Thyroid gland (tissue), 4 donors: ENCODE data around the gene GALR3.

ENCODE experiments used
- CTCF ChIP-seq, 6 experiments: fragments of 200-600 bp in 3 of 6; fragments of 450-650 bp in 3 of 6; sonication (generic) in 3 of 6; IDR thresholded peaks; one replicate each; pipeline ENCODE4 v1.5.1; 2016 to 2019; ENCODE audit warnings: antibody characterized with exemption in 6 of 6, mild to moderate bottlenecking in 2 of 6, inconsistent platforms in 1 of 6, moderate library complexity in 1 of 6
- POLR2A ChIP-seq, 2 donors: fragments of 450-650 bp; IDR thresholded peaks; one replicate each; pipeline ENCODE4 v1.6.1; 2017; ENCODE audit warnings: antibody characterized with exemption in 2 of 2, mild to moderate bottlenecking in 2 of 2, moderate library complexity in 1 of 2

GRCh38 chr22:37832022-37832857, 9.1 kb downstream of the GALR3 start:
- no peak for TF ChIP-seq CTCF (IDR thresholded peaks at IDR 0.05)
- TF ChIP-seq POLR2A (IDR thresholded peaks at IDR 0.05) = no peak
